Activated CD4-positive, CD25-positive, alpha-beta regulatory T cell treated with anti-CD3 and anti-CD28 coated beads, Interleukin-2, amount 50 U/mL, for 72 hours (primary cell): ENCODE results near the gene PRDM15.

Source experiments
- DNase-seq: peaks from one replicate; pipeline ENCODE4 v3.0.0; 2021

Gene PRDM15

DNA sequence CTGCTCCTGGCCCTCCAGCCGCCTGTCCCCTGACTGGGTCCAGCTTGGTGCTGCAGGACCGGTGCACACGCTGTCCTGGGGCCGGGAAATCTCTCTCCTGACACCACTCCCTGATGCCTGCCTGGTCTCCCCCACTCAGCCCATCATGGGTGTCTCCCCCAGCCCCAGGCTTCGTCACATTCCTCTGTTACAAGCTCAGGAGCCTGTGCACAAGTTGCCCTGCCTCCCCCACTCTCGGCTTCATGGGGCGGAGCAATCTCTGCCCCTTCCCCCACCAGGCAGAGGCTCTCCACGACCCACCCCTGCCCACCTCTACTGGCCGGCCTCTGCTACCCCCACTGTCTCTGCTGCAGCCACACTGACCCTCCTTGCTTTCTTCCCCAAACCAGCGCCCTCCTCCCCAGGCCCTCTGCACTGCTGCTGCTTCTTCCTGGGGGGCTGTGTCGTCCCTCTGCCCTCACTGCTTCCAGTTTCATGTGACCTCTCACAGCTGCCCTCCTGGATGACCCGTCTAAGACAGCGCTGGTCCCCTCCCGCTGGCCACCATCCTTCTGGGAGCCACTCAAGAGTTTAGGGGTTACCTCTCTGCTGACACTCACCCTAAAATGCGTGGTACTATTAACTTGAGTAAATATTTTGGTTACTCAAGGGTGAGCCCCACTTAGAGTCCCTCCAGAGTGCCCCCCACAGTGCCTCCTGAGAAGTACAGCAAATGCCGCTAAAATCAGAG, 106.6 kb downstream of the PRDM15 start:
- DNase-seq: no peak

DNA sequence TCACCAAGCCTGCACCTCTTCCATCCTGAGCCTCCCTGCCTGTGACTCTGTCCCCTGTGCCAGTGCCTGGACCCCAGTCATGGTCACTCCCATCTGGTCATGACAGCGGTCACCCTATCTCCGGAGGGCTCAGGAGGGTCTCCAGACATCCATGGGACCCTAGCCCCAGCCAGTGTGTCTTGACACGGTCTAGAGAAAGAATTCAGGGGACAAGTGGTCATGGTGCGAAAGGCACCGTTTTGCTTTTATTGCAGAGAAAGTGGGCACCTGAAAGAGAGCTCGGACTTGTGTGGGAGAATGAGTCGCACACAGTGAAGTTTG, 107.6 kb downstream of the PRDM15 start:
- no peak for DNase-seq

DNA sequence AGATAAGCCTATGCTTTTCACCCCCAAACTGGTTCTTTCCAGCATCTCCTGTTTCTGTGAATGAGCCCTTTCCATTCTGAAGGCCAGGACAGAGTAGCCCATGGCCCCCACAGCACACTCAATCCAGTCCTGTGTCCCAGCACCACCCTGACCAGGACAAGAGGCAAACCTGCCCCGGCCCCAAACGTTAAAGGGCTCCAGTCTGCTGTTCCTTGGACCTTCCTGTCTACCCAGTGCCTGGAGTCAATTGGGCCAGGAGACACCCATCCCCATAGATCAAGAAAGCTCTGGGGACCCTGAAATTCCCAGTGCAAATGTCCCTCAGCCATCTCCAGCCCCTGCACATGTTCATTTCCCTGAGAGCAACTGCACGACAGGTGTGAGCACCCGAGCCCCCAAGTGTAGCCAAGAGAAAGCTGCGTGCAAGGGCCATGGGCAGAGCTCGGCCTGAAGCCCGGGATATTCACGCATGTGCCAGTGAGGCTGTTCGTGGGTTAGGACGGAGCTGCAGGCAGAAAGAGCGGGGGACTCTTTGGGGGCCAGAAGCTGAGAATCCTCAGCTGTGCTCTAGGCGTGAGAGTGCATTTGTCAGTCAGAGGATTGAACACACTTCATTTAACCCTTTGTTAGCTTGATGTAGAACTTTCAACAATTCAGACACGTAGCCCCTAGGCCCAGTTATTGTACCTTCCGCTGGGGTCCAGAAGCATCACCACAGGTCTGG, 108.1 kb downstream of the PRDM15 start:
- DNase-seq: no peak

DNA sequence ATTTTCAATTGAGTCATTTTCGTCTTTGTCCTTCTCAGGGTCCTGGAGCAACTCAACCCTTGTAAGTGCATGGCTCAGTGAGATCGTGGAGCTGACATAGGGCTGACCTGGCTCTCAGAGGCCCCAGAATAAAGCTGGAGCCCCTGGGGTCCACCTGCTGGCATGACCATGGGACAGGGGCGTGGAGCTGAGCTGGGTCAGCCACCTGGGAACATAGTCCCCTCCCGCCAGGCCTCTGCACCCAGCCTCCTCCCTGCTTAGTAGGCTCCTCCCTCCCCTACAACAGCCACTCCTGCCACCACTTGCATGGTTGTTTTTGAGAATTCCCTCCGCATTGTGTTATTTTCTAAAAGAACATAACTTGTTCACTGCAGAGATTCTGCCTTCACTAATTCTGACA, 109.2 kb downstream of the PRDM15 start:
- DNase-seq: no peak

DNA sequence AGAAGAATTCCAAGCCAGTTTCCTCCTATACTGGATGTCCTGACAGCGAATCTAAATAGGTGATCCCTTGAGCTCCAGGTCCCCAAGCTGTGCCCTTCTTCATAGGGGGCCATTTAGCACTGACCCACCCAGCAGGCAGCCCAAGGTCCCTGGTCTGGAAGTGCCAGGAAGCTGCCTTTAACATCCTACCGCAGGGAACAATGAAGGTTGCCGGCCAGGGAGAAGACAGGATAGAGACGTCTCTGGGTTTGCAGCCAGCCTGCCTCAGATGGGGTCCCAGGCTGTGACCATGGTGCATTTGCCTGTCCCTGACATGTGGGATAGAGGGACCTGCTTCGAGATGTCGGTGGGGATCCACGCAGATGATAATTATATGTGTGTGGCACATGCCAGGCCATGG, 109.6 kb downstream of the PRDM15 start:
- no peak for DNase-seq

DNA sequence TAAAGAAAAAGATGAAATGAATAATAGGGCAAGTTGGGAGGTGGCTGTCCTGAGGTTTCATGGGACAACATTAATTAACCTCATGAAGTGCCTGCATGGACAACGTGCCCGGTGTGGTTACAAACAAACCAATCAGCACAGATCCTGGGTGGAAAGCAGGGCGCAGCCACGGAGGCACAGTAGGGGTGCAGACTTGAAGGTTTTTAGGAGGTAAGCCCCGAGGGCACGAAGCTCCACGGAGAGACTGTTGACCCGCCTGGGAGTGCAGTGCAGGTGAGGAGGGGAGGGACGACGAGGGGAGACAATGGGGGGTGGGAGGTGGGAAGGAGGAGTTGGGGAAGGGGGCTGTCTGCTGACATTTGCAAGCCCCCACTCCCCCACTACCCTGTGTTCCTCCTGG, 110.0 kb downstream of the PRDM15 start:
- DNase-seq: no peak

DNA sequence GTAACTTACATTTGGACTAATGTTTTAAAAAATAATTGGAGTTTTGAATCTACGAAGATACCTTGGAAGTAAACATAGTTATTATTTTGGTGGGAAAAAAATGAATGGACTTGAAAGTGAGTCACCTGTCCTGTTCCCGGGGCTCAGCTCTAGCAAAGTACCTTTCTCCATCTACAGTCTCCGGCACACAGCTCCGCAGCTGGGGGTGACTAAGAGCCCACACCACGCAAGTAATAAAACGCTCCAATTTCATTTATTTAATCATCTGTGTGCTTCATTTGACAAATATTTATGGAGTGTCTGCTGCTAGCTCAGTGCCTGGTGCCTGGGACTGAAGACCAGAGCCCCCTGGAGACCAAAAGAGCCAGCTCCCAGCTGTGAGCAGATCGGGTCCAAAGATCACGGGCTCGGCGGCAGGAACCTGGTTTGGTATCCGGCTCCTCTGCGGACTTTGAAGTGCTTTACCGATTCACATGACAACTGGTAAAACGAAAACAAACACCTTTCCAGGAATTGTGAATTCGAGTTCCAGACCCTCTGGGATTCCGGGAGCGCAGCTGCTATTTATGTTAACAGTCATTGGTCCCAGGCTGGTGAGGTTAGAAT, 110.6 kb downstream of the PRDM15 start:
- no peak for DNase-seq

DNA sequence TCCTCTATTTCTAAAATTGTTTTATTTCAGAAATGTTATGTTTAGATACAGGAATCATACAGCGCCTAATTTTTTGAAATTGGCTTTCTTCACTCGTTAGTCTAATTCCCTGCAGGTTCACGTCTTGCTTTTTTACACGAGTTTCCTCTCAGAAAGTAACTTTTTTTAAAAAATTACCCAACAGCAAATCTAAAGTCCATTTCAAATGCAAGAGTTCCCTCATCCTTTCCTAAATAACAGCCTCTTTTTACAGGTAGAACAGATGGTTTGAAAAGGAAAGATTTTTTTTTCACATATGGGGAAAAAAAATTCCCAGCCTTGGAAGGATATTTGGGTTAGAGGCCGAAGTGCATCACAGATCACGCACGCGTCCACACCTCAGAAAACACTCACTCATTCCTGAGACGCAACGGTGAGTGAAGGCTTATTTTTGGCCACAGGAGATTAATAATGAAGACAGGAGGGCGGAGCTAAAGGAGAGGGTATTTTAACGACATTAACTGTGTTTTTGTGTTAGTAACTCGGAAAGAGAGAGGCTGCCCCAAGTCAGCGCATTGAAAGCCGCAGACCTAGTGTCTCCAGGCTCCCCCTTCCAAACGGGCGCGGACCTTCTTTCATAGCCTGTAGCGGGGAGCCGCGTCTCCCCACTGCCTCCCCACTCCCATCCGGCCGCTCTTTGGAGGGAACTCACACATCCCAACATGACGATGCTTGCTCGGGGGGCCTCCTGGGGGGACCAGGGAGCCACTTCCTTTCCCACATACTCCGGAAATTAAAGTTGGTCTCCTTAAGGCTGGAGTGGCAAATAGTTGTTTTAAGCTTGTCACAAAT, 111.3 kb downstream of the PRDM15 start:
- no peak for DNase-seq

DNA sequence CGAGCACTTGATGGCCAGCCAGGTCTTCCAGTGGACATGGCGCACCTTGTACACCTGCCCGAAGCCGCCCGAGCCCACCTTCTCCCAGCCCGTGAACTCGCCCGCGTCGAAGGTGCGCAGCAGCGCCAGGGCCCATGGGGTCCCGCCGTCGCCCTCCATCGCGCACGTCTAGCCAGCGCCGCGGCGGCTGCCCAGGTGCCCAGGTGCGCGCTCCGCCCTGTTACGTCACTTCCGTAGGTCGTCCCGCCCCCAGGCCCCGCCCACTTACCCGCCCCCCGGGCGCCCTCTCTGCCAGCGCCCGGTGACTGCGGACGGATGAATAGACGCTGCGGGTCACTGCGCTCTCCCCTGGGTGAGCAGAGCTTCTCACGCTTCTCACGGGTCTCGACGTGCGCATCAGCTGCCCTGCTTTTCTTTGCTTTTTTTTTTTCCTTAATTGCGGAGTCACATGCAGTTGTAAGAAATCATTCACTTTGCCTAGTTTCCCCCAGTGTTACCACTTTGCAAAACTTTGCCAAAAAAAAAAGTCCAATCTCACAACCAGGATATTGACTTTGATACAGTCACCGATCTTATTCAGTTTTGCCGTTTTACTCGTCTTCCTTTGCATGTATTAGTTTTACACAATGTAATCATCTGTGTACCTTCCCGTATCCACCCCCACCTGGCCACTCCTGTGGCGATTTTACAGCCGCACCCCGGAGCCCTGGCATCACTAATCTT, 112.1 kb downstream of the PRDM15 start, which contains the start of gene RIPK4:
Gene RIPK4 (minus strand): TSS at position 170 of the 723 bp plus-strand sequence. CDS start 11 bp downstream, at position 159.
- peak; percentile 55 for DNase-seq

DNA sequence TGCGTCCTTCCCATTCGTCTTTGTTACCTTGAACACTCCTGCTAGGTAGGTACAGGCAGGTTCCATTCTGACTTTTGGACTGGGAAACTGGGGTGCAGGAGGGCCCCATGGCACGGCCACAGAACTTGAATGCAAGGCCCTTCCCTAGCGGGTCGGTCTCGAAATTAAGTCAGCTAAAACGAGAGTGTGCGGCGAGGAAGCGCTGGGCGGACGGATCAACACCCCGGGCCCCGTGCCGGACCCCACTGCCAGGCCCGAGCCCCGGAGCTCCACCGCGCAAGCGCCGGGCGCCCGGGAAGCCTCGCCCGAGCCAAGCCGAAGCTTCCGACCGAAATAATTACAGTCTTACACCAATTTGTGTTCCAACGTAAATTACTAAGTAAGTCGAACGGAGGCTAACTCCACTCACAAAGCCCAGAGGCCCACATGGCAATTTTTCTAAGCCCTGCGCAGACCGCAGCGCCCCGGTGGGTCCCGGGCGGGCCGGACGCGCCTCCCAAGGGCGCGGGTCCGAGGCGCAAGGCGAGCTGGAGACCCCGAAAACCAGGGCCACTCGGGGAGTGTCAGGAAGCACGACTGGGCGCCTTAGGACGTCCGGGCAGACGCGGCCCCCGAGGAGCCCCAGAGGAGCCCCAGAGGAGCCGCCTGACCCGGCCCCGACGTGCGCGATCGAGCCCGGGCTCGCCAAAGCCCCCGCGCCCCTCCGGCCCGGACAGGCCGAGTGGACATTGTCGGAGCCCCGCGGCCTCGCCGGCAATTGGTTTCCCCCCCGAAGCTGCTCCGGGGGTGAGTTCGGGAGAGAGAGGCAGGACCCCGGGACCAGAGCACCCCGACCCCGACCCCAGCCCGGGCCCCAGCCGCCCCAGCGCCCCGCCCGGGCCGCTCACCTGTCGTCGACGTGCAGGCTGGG, 112.9 kb downstream of the PRDM15 start:
- no peak for DNase-seq

DNA sequence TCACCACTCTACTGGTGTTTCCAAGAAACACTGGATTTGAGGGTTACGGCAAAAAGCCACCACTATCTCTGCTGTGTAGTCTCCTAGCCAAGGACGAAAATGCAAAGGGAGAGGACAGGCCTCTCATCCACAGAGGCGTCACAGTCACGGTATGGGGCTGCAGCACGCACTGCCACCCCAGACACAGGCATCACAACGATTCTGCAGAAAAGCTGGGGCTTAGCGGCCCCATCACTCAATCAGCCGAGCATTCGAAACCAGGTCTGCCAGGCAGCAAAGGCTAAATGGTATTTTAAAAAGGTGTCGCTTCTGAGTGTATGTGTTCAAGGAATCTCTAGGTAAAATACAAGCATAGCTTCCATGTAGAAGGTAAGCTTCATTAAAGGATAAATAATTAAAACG, 113.7 kb downstream of the PRDM15 start:
- DNase-seq: no peak

DNA sequence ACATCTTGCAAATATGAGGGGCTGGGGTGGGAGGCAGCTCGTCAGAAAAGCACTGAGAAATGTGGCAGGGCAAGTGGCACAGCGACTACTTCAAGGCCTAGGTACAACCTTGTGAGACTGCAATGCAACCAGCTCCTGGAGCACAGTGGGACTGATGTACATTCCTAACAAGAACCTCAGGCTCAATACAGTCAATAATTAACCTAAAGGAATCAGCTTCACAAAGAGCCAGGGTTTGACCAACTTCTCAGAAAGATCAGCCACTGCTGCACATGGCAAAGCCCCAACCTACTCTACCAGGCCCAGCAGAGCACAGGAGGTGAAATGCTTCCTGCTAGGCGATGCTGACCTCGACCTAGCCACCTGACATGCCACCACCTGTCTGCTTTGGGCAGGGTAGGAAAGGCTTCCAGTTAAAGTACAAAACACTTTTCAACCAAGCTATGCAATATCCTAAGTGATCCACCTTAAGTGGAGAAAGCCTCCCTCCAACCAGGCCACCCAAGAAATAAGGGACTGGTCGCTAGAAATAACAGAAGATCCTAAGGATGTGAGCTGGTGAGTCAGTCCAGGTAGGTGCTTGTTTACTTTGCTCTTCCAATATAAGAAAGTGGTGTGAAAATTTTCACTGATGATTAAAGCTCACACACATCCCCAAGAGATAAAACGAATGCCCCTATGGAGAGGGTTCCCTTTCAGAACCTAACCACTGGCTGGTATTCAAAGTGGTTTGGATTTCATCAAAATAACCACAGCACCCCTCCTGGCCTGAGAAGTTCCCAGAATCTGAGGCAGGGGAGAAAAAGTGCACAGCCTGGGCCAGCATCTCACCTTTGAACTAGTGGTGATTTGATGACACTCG, 114.4 kb downstream of the PRDM15 start:
- no peak for DNase-seq

DNA sequence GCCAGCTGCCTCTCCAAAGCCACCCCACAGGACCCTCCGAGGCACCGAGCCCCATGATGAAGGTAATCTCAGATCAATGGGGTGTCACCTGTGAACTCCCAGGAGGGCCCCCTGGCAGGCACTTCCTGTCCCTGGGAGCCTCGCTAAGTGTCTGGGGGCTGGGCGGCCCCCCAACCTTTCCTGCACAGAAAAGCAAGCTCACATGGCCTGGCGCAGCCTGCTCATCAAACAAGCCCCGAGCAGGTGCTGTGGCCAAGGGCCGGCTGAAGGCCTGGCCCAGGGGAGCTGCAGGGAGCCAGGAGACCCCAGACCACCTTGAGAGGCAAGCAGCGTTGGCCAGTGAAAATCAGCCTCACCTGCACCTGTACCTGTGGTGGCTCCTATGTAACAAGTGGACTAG, 115.1 kb downstream of the PRDM15 start:
- DNase-seq: no peak

DNA sequence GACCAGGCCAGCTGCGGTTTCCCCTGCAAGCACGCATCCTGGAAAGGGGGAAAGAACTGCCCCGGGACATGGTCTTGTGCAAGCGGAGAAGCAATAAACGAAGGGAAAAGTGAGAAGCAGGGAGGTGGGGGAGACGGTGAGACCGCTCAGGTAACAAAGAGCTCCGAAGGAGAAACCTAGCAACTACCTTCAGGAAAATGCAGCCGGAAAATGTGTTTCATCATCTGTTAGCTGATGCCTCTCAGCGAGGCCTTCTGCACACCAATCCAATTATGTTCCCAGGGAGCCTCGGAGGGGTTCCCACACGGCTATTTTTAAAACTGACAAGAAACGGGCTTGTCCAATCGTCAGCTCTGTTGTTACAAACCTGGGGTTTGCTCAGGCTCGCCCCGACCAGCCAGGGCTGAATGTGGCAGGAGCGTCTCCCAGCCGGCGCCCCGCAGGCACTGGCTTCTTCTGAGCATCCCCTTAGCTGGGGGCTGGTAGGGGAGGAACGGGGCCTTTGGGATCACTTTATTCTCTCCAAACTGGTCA, 115.7 kb downstream of the PRDM15 start:
- DNase-seq: no peak

DNA sequence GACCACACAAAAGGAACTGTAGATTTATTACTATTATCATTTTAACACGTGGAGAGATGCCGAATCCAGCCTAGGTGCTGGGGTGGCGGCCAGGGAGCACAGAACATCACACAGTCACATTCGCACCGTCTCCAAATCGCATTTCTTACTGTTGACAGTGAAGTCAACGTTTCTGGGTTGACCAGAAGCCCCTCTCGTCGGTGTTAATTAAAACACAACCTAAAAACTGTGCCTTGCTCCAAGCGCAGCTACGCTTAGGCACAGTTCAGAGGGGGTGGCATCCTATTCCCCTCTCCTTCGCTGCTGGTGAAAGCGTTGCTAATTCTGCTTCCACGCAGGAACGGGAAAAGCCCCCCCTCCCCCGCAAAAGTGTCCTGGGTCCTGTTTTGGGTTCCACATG, 116.4 kb downstream of the PRDM15 start:
- no peak for DNase-seq

DNA sequence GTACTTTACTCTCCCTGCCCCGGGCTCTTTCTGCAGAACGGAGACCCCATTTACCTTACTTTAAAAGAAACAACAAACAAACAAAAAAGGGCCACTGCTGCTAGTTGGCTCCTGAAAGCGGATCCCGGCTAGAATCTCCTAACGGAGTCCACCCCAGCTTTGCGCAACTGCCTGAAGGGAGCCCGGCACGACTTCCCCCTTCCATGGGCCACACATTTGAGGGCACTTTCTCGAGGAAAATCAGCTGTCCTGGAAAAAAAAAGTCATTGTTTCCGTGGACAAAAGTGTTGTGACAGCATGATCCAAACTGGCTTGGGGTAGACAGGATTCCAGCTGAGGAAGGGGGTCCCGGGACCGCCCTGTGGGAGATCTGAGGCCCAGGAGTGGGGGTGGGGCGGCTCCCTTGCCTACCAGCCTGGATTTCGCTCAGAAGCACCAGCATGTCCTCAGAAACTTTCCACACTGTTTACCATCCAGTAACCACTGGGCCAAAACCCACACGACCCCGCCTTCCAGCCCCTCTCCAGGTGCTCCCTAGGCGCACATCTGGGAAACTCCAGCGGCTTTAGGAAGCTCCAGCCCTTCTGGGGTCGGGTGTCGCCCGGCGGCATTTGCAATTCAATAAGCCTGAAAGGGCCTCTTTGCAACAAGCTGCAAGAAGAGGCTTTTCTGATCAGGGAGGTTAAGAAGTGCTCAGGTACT, 117.1 kb downstream of the PRDM15 start:
- DNase-seq: no peak

DNA sequence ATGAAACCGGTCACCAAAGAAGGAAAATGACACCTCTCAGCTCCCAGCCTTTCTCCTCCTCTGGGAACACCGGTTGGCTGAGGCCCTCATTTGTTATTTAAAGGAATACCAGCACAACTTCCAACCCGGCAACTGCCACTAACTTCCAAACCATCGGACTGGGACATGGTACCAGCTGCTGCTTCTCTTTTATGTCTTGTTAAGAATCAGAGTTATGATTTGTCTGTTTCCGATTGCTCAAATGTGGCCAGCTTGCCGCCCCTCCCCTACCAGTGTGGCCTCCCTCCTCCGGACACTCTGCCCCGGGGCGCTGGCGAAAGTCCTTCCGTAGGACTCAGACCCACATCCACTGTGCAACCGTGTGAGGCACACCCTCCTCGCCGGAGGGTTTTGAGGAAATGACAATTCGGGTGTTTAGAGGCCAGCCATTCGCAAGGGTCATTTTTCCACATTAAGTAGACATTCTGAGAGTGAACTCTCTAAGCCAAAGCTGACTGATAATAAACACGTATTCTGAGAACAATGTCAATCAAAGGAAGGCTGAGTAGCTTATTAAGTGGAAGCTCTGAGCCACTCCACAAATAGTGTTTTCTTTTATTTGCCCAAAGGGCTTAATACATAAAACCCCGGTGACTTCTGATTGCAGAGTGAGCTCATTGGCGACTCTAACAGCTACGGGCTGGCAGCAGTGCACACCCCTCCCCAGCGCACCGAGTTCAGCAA, 117.8 kb downstream of the PRDM15 start:
- no peak for DNase-seq

DNA sequence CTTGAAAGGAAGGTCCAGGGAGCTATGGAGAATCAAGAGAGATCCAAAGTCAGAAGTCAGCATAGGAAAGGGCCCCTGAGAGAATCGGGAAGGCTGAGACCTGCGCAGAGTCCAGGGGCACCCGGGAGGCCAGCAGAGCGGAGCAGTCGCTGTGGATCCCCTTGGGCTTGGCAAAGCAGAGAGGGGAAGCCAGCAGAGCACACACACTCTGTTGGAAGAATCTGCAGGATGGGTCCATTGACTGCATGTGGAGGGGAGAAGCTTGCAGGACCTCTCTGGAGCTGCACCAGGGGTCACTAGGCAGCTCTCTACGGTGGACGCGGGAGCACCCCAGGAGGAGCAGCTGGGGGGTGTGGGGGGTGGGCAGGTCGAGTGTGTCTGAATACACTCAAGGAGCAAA, 118.7 kb downstream of the PRDM15 start:
- DNase-seq: no peak

DNA sequence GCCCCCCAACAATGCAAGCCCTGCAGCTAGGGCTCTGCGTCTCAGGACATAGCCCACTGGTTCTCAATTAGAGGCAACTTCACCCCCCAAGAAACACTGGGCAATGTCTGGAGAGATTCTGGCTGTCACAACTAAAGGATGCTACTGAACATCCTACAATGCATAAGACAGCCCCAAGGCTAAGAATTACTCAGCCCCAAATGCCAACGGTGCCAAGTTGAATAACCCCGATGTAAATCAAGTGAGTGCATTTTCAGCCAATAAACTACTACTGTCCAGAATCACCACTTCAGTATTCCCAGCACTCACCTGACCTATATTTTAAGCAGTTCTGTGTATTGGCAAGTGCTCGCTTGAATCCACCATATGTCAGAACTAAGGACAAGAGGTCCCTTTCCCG, 119.2 kb downstream of the PRDM15 start:
- no peak for DNase-seq
